Ishikawa (cell line): Measurements from ENCODE around the gene SLC25A3.

Experiments
- RAD21 ChIP-seq: IDR thresholded peaks from 2 replicates; pipeline ENCODE4 v1.6.1; 2012; ENCODE audit warnings: low read depth
- TAF1 ChIP-seq: IDR thresholded peaks from 2 replicates; pipeline ENCODE4 v1.6.1; 2012; ENCODE audit warnings: low read depth, mild to moderate bottlenecking

DNA sequence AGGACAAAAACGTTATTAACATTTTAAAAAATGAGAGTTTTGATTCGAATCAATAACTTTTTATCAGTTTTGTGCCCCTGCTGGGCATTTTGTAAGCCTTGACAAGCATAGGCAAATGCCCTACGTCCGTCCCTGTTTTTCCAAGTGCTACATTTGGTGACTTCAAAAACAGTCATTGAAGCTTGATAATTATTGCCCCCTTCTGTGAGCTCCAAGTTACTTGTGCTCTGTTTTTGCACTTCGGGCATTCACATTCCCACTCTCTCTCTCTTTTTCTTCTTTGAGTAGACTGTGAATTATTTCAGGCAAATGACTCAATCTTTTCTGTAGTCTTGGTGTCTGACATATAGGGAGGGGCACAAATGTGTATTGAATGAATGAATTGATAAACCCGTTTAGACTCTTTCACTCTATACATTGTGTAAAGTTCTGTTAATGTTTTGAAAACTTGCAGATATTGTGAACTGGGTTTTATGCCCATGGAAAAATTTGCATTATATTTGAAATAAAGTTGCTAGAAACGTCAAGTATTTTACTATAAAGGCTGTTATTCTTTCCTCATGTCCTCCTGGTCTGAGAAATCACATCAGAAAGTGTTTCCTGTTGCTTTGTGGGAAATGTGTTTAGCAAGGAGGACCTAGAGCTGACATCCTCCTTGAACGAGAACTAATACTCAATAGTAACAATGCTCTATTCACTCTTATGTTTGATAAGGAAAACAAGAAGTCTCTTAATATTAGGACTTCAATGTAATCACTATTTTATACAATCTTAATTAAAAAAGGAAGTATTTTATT lies 53.0 kb downstream of the SLC25A3 start:
- TF ChIP-seq TAF1, result no peak
- TF ChIP-seq RAD21, result no peak
